Epithelial cell of prostate (primary cell): Measurements from ENCODE around the gene GSTM1.
"Not testable (repeated sequence)": the region's sequence is repeated elsewhere in the genome, so short reads cannot be mapped to it uniquely, and the experiment has no call there.

ENCODE experiments used
- DNase-seq: peaks from one replicate; pipeline ENCODE4 v3.0.0-alpha.2; 2011; ENCODE audit warnings: low read depth, low spot score
- H3K27ac ChIP-seq: fragments of 450-650 bp; 2 replicates; pipeline ENCODE4 v1.5.1; 2017; ENCODE audit warnings: mild to moderate bottlenecking

Gene GSTM1

DNA sequence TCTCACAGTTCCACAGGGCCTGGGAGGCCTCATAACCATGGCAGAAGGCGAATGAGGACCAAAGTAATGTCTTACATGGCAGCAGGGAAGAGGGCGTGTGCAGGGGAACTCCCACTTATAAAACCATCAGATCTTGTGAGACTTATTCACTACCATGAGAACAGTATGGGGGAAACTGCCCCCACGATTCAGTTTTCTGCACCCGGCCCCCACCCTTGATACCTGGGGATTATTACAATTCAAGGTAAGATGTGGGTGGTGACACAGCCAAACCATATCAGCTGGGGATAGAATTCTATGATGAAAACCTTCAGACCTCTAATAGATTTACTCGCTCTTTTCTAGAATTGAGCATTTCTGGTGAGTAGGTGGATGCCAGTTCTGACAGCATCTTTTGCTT lies 6.8 kb downstream of the GSTM1 start:
- not testable (repeated sequence) for H3K27ac ChIP-seq, DNase-seq

DNA sequence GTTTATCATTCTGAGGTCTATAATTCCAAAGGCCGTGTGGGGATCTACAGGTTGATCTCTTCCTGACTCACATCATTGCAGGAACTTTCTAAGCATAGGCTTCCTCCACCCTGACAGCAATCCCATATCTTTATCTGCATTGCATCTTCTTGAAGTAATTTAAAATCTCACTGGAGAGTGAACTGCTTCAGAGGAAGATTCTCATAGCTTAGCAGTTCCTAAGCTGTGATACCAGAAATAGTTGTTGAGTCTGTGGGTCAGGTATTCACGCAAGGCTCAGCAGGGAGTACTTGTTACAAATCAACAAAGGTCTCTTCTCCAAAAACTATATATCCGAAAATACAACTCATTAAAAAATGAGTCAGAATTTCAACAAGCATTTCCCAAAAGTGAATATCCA lies 7.5 kb downstream of the GSTM1 start:
- DNase-seq, H3K27ac ChIP-seq: not testable (repeated sequence)

DNA sequence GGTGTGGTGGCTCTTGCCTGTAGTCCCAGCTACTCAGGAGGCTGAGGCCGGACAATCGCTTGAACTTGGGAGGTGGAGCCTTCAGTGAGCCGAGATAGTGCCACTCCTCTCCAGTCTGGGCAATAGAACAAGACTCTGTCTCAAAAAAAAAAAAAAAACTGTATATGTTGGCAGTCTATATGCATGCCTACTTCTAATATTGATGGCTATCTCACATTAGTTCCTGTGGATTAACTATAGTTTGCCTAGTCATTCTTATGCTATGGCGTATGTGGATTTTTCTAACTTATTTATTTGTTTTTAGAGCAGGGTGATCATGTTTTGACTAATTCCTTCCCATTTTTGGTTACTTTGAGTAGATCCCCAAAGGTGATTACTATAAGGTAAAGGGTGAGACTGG lies 9.4 kb downstream of the GSTM1 start:
- DNase-seq, result no peak
- H3K27ac ChIP-seq, result no peak overlapping the region

DNA sequence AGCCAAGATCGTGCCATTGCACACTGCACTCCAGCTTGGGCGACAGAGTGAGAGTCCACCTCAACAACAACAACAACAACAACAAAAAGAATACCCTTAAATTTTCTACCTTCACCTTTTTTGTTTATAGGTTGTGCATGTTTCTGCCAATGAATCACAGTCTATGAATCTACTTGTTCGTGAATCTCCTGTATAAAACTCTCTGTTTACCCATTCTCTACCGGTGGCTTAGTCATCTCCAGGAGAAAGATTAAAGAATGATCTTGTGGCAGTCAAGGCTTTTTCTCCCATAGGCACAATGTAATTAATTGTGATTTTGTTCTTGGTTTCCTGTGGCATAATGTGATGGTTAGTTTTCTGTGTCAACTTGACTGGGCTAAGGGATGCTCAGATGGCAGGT lies 10.2 kb downstream of the GSTM1 start:
- not testable (repeated sequence) for H3K27ac ChIP-seq, DNase-seq

DNA sequence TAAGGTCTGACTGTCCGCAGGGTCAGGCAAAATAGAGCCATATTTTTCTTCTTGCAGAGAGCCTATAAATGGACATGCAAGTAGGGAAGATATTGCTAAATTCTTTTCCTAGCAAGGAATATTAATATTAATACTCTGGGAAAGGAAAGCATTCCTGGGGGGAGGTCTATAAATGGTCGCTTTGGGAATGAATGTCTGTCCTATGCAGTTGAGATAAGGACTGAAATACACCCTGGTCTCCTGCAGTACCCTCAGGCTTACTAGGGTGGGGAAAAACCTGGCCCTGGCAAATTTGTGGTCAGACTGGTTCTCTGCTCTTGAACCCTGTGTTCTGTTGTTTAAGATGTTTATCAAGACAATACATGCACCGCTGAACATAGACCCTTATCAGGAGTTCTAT lies 15.3 kb downstream of the GSTM1 start:
- H3K27ac ChIP-seq, DNase-seq: not testable (repeated sequence)

DNA sequence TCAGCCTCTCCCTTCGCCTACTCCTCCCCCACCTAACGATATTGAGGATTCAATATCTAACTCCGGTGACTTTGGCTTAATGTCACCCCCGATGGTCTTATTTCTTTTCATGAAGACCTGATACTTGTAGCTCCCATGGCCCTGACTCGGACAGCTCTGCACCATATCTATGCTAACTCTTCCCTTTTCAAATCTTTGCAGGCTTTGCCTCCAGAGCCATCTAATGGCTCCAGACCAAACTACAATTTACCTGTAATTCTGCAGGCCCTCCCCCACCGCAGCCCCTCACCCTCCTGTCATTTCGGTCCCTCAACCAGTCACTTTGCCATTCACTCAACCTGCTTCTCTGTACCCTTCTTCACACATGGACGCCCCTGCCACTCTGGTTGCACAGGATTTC lies 16.6 kb downstream of the GSTM1 start:
- H3K27ac ChIP-seq, result no peak overlapping the region
- no peak for DNase-seq

DNA sequence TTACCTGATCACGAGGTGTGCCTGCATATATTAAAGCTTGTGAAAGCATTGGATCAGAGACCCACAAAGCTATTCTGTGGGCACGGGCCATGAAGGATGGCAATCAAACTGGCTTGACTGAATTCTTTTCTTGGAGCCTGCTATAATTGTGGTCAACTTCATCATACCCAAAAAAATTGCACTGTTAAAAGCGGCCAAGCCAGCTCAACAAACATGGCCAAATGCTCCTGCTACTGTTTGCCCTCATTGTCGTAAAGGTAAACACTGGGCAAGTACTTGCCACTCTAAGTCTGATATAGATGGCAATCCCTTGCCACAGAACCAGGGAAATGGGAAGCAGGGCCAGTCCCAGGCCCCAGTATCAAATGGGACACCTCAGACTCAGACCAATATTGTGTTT lies 17.8 kb downstream of the GSTM1 start:
- DNase-seq, result no peak

DNA sequence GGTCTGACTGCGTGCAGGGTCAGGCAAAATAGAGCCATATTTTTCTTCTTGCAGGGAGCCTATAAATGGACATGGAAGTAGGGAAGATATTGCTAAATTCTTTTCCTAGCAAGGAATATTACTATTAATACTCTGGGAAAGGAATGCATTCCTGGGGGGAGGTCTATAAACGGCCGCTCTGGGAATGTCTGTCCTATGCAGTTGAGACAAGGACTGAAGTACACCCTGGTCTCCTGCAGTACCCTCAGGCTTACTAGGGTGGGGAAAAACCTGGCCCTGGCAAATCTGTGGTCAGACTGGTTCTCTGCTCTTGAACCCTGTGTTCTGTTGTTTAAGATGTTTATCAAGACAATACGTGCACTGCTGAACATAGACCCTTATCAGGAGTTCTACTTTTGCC lies 21.3 kb downstream of the GSTM1 start:
- H3K27ac ChIP-seq, DNase-seq: not testable (repeated sequence)

More for the DNA sequence above, 17.8 kb downstream of the GSTM1 start:
- H3K27ac ChIP-seq, result no peak overlapping the region

DNA sequence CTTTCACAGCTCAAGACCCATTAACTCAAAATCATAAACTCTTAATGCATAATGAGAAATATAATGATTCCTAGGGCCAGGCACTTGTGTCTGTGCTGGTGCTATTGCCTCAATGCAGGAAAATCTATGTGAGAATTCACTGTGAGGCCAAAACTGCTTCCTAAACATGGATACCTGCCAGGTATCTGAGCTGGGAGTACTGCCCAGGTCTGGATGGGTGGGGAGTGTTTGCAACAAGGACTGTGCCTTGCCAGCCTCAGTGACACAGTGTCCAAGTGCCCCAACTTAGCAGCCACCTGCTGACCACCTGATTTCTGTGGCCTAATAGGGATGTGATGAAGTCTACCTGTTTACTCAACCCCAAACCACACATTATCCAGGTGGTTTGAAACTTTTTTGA lies 22.2 kb downstream of the GSTM1 start:
- DNase-seq, H3K27ac ChIP-seq: not testable (repeated sequence)

DNA sequence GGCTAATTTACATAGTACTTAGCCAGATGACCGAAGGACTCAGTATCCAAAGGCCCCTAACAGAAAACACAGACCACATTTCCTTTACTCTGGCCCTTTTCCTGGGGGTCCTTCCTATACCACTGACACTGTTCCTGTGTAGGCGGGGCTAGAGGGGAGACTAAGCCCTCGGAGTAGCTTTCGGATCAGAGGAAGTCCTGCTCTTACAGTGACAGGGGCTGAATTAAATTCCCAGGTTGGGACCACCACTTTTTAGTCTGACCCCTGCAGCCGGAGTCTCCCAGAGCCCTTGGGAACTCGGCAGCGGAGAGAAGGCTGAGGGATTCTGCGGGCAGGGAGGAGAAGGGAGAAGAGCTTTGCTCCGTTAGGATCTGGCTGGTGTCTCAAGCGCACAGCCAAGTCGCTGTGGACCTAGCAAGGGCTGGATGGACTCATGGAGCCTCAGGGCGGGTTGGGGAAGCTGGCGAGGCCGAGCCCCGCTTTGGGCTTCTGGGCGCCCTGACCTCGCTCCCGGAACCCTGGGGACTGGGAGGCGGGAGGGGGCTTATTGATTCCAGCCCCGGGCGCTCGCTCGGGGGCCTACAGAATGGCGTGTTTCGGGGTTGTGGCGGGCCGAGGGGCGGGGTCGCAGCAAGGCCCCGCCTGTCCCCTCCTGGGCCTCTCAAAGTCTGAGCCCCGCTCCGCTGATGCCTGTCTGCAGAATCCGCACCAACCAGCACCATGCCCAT lies 24.1 kb downstream of the GSTM1 start, which contains the start of gene GSTM5:
Gene GSTM5, plus strand, starts transcription at position 659 of the 728 bp plus-strand sequence. Its CDS starts 62 bp downstream, at position 721.
- not testable (repeated sequence) for H3K27ac ChIP-seq, DNase-seq

DNA sequence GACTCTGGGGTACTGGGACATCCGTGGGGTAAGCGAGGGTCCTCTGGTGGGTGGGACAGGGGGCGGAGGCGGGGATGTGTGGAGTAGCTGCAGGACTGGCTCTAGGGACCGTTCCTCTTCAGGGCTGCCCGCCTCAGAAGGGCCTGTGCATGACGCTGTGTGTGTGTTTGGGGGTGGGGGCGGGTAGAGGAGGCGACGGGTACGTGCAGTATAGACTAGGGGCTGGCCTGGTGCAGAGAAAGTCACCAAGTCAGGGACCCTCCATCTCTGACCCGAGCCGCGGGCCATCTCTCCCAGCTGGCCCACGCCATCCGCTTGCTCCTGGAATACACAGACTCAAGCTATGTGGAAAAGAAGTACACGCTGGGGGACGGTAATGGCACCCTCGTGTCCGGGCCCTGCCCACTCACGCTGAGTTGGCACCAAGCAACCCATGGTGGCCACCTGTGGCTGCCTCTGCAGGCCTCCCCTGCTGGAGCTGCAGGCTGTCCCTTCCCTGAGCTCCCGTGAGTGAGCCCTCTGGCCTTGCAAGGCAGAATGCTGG lies 24.8 kb downstream of the GSTM1 start:
- no peak for DNase-seq
- H3K27ac ChIP-seq, result no peak overlapping the region

DNA sequence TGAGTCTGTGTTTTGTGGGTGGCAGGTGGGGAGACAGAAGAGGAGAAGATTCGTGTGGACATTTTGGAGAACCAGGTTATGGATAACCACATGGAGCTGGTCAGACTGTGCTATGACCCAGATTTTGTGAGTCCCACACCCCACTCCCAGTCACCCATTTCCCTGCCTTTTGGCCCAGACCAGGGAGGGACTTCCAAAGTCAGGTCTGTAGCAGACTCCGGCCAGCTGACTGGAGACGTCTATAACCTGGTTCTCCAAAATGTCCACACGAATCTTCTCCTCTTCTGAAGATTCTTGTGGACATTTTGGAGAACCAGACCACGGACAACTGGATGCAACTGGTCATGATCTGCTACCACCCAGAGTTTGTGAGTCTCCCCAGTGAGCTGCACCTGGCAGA lies 26.0 kb downstream of the GSTM1 start:
- no peak for DNase-seq
- H3K27ac ChIP-seq, result no peak overlapping the region

DNA sequence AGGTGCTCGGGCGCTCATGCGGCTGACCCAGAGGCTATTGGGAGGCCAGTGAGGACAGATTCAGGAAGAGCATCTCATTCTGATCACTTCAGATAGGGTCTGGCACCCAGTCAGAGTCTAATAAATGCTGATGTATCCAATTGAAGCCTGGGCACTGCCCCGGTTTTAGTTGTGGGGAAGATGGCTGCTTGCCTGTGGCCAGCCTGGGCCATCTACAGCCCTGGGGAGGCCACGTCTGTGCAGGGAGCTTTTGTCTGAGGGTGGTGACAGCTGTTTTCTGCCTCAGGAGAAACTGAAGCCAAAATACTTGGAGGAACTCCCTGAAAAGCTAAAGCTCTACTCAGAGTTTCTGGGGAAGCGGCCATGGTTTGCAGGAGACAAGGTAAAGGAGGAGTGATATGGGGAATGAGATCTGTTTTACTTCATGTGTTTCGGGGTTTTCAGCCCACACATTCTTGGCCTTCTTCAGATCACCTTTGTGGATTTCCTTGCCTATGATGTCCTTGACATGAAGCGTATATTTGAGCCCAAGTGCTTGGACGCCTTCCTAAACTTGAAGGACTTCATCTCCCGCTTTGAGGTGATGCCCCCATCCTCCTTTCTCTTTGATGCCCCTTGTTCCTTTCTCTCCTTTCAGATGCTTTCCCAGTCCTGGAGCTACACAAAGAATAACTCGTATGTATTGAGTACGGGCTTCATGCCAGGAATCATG lies 27.2 kb downstream of the GSTM1 start:
- no peak overlapping the region for H3K27ac ChIP-seq
- no peak for DNase-seq

DNA sequence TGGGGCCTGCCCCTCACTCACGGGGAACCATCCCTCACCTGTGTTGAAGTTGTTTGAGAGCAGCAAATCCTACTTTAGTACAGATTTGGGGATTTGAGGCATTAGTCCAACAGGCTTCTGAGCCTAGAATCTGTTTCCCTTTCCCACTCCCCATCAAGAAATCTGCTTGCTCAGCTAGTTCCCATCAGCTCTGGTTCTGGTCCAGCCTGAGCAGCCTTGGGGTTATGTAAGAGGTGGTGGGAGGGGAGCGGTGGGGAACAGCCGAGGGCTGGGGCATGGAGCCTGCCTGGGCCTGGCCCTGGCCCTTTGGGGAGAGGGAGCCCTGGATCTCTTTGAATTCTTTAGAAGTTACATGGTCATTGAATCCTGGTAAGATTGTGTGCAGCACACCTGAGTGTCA lies 28.5 kb downstream of the GSTM1 start:
- no peak for DNase-seq
- no peak overlapping the region for H3K27ac ChIP-seq

DNA sequence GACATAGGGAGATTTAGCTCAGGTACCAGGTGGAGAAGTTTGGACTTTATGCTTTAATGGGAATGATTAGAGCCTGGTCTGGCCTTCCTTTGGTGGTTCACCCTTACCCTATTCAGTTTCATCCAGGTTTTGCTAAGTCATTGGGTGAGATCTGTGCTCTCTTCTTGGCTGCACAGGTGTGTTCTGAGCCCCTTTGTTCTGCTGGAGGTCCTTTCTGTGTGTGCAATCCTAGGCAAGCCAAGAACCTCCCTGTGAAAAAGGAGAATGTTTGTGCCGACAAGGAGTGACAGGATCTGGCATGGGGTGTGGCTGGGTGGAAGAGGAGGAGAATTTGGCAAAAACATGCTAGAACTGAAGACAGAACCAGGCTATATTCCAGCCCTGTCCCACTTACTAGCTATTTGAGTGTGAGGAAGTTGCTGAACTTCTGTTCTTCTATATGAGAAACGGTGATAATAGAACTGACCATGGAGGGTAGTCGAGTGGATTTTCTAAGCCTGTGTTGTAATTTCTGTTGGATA lies 29.0 kb downstream of the GSTM1 start:
- H3K27ac ChIP-seq, result no peak overlapping the region
- no peak for DNase-seq

DNA sequence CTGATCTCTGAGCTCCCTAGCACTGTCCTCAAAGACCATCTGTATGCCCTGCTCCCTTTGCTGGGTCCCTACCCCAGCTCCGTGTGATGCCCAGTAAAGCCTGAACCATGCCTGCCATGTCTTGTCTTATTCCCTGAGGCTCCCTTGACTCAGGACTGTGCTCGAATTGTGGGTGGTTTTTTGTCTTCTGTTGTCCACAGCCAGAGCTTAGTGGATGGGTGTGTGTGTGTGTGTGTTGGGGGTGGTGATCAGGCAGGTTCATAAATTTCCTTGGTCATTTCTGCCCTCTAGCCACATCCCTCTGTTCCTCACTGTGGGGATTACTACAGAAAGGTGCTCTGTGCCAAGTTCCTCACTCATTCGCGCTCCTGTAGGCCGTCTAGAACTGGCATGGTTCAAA lies 30.1 kb downstream of the GSTM1 start:
- peak; percentile 33 for DNase-seq
- no peak overlapping the region for H3K27ac ChIP-seq

DNA sequence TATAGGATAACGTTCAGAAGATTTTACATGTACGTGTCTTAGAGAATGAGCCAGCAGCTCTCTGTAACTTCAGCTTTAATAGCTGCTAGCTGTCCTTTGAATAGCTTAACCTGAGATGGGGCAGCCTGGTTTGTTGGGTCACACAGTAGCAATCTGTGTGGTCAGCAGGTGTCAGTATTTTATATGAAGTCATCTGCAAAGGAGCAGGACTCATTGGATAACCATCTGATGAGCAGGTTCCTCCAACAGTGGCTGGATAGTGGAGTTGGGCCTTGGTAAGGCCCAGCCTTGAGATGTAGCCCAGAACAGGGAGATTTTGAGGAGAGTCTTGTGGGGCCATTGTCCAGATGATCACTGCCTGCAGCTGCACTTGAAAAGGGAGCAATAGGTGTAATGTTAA lies 30.9 kb downstream of the GSTM1 start:
- no peak for DNase-seq
- no peak overlapping the region for H3K27ac ChIP-seq

DNA sequence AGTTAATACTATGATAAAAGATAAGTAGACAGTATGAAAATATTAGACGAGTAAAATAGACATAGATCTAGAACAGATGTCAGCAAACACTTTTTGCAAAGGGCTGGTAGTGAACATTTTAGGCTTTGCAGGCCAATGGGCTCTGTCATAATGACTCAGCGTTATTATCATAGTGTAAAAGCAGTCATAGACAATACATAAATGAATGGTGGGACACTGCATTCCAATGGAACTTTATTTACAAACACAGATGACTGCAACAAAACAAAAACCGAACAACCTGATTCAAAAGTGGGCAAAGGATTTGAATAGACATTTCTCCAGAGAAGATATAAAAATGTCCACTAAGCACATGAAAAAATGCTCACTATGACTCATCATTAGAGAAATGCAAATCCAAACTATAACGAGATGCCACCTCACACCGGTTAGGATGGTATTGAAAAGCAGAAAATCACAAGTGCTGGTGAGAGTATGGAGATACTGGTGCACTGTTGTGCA lies 31.8 kb downstream of the GSTM1 start:
- no peak overlapping the region for H3K27ac ChIP-seq
- DNase-seq, result no peak

DNA sequence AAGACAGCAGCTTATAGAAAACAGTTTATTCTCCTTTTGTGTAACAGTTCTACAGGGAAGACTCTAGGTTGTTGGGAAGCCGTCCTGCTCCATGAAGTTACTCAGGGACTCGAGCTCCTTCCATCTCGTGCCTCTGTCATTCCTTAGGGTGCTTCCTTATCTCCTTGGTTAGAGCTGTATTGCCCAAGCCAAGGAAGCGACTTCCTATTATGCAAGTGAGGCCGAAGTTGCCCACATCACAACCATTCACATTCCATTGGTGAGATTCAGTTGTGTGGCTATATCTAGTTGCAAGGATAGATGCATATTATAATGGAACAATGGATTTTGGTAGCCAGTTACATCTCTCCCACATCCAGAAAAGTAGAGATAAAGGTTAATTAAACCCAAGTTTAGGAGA lies 33.4 kb downstream of the GSTM1 start:
- H3K27ac ChIP-seq, result no peak overlapping the region
- DNase-seq, result no peak

DNA sequence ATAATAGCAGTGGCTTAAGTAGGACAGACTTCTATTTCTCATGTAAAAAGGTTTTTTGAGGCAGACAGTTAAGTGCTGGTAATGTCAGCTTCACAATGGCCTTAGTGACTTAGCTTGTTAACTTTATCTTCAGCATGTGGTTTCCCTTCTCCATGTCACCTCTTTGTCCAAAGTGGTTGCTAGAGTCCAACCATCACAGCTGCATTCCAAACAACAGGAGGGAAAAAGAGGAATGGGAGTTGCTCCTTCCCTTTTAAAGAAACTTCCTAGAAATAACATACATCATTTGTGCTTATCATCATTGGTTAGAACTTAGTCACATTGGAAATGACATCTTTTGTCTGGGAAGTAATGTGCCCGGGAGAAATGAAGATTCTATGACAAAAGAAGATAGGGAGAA lies 34.4 kb downstream of the GSTM1 start:
- no peak for DNase-seq
- no peak overlapping the region for H3K27ac ChIP-seq
